ENCODE results near the gene KCNK6.

KCNK6 gene

DNA sequence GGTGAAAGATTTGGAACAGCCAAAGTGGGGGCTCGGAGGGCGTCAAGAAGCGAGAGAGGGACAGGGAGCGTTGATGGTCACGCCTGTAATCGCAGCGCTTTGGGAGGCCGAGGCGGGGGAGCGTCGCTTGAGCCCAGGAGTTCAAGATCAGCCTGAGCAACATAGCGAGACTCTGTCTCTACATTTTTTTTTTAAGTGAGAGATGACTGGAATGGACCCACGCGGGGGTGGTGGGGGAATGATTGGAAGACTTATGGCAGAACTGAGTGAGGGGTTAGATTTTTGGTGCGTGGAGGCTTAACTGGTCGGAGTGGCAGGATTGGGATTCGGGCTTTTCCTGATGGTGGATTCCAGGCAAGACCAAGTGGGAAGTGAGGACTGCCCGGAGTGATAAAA, 55.5 kb downstream of the KCNK6 start:
- H4K8ac ChIP-seq (ENCODE audit: low read length), result peak overlapping the region; percentile 89
- peak overlapping the region; percentile 26 to 95 for H3K18ac ChIP-seq (ENCODE audit: low read depth in 1 of 2, low read length in 2 of 2)
- DNase-seq, result no peak
- no peak overlapping the region for H3K23ac ChIP-seq (ENCODE audit: low read length in 2 of 2)
- H2AFZ ChIP-seq (ENCODE audit: low read depth, low read length), result peak overlapping the region; percentile 54
- no peak overlapping the region for H2BK120ac ChIP-seq (ENCODE audit: low read depth, low read length)
- H3K4me2 ChIP-seq (ENCODE audit: low read length, poor library complexity, severe bottlenecking), result peak overlapping the region; percentile 80
- peak overlapping the region; percentile 8 for H4K91ac ChIP-seq (ENCODE audit: low read length)
- H3K4me1 ChIP-seq (ENCODE audit: control insufficient read depth, insufficient read depth, low read depth, low read length), result peaks cover 9% of the 10 kb centered on the region
- peak overlapping the region; percentile 15 for H2BK15ac ChIP-seq (ENCODE audit: low read depth, poor library complexity, severe bottlenecking)
- WGBS, result 1% methylated on average over 18 of the region's 18 CpGs
- no peak overlapping the region for H2BK5ac ChIP-seq (ENCODE audit: low read depth, low read length, poor library complexity, severe bottlenecking)
- H3K79me1 ChIP-seq (replicated peaks; ENCODE audit: low read length, poor library complexity, severe bottlenecking), result peaks cover 9% of the 10 kb centered on the region
- peak overlapping the region; percentile 87 to 97 for H3K4me3 ChIP-seq (ENCODE audit: insufficient read depth in 1 of 2, low read depth in 1 of 2, low read length in 2 of 2)
- H2BK12ac ChIP-seq (ENCODE audit: low read length in 2 of 2), result no peak overlapping the region
- H3K9ac ChIP-seq (ENCODE audit: low read length), result peak overlapping the region; percentile 99
- H3K9me3 ChIP-seq (ENCODE audit: control insufficient read depth, low read length), result no peaks in the 10 kb centered on the region
- no peak overlapping the region for H2AK5ac ChIP-seq (ENCODE audit: low read length, severe bottlenecking)
- peaks cover 29 to 33% of the 10 kb centered on the region in 2 experiments for H3K36me3 ChIP-seq (ENCODE audit: control insufficient read depth in 1 of 2, insufficient read depth in 2 of 2, low read depth in 1 of 2, low read length in 2 of 2)
- peaks cover 3 to 17% of the 10 kb centered on the region in 2 experiments for H3K27me3 ChIP-seq (ENCODE audit: control insufficient read depth in 1 of 2, insufficient read depth in 1 of 2, low read length in 2 of 2)
- peak overlapping the region; percentile 91 for H3K27ac ChIP-seq (ENCODE audit: low read length, poor library complexity, severe bottlenecking)
- peak overlapping the region; percentile 6 to 96 for H3K4ac ChIP-seq (ENCODE audit: low read depth in 1 of 2, low read length in 2 of 2)
- H3K14ac ChIP-seq (ENCODE audit: low read length in 2 of 2), result peak overlapping the region in 1 of 2 experiments; percentile 45

DNA sequence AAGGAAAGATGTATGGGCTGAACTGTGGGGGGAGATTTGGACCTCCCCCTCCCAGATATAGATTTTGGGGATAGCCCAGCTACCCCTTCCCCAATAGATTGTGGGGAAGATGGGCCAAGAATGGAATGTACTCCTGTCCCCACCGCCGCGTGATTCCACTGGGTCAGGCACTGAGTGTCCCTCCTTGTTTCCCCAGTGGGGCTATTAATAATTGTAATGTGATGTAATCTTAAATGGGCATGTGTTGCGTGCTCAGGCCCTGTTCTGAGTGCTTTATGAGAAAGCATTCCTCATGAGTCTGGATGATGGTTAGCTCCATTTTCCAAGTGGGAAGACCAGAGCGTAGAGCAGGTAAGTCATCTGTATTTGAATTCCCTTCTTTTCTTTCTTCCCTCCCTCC, 56.1 kb downstream of the KCNK6 start:
- Histone ChIP-seq H4K91ac (ENCODE audit: low read length) (no peak overlapping the region), H2AK5ac (ENCODE audit: low read length, severe bottlenecking) (peak overlapping the region; percentile 21), H3K36me3 (ENCODE audit: control insufficient read depth in 1 of 2, insufficient read depth in 2 of 2, low read depth in 1 of 2, low read length in 2 of 2) (peaks cover 36 to 40% of the 10 kb centered on the region in 2 experiments), H3K9ac (ENCODE audit: low read length) (peak overlapping the region; percentile 99), H3K4me2 (ENCODE audit: low read length, poor library complexity, severe bottlenecking) (peak overlapping the region; percentile 80), H2AFZ (ENCODE audit: low read depth, low read length) (no peak overlapping the region), H3K18ac (ENCODE audit: low read depth in 1 of 2, low read length in 2 of 2) (peak overlapping the region in 1 of 2 experiments; percentile 21), H4K8ac (ENCODE audit: low read length) (no peak overlapping the region), H3K4ac (ENCODE audit: low read depth in 1 of 2, low read length in 2 of 2) (peak overlapping the region in 1 of 2 experiments; percentile 20), H2BK15ac (ENCODE audit: low read depth, poor library complexity, severe bottlenecking) (no peak overlapping the region), H3K27me3 (ENCODE audit: control insufficient read depth in 1 of 2, insufficient read depth in 1 of 2, low read length in 2 of 2) (peaks cover 0 to 10% of the 10 kb centered on the region in 2 experiments), H3K23ac (ENCODE audit: low read length in 2 of 2) (no peak overlapping the region), H3K14ac (ENCODE audit: low read length in 2 of 2) (no peak overlapping the region), H2BK5ac (ENCODE audit: low read depth, low read length, poor library complexity, severe bottlenecking) (no peak overlapping the region), H2BK120ac (ENCODE audit: low read depth, low read length) (no peak overlapping the region), H3K9me3 (ENCODE audit: control insufficient read depth, low read length) (no peaks in the 10 kb centered on the region), H3K79me1 (replicated peaks; ENCODE audit: low read length, poor library complexity, severe bottlenecking) (peaks cover 12% of the 10 kb centered on the region), H2BK12ac (ENCODE audit: low read length in 2 of 2) (peak overlapping the region in 1 of 2 experiments; percentile 48), H3K4me3 (ENCODE audit: insufficient read depth in 1 of 2, low read depth in 1 of 2, low read length in 2 of 2) (peak overlapping the region in 1 of 2 experiments; percentile 97), H3K4me1 (ENCODE audit: control insufficient read depth, insufficient read depth, low read depth, low read length) (peaks cover 9% of the 10 kb centered on the region), H3K27ac (ENCODE audit: low read length, poor library complexity, severe bottlenecking) (peak overlapping the region; percentile 91)
- 63% methylated on average over 5 of the region's 5 CpGs for WGBS
- peak; percentile 73 for DNase-seq

DNA sequence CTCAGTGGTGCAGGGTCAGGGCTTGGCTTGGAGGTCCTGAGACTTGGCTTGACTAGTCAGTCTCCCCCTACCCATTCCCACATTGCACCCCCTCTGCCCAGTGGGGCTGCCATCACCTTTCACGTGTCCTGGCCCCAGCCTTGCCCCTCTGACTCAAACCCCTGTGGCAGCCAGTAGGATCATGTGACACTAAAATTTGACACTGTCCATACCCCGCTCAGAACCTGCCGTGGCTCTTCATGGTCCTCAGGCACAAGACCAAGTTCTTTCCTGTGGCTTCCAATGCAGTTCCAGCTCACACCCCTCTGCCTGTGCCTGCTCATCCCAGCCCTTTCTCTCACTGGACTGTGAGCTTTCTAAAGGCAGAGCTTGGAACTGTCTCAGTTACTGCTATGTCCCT, 56.9 kb downstream of the KCNK6 start:
- no peak overlapping the region for H3K18ac ChIP-seq (ENCODE audit: low read depth in 1 of 2, low read length in 2 of 2)
- H3K36me3 ChIP-seq (ENCODE audit: control insufficient read depth in 1 of 2, insufficient read depth in 2 of 2, low read depth in 1 of 2, low read length in 2 of 2), result peaks cover 44 to 48% of the 10 kb centered on the region in 2 experiments
- H3K27ac ChIP-seq (ENCODE audit: low read length, poor library complexity, severe bottlenecking), result no peak overlapping the region
- peak overlapping the region in 1 of 2 experiments; percentile 48 for H3K23ac ChIP-seq (ENCODE audit: low read length in 2 of 2)
- 87% methylated on average over 3 of the region's 3 CpGs for WGBS
- DNase-seq, result no peak
- no peak overlapping the region for H4K8ac ChIP-seq (ENCODE audit: low read length)
- H3K14ac ChIP-seq (ENCODE audit: low read length in 2 of 2), result no peak overlapping the region
- H2AFZ ChIP-seq (ENCODE audit: low read depth, low read length), result no peak overlapping the region
- no peak overlapping the region for H2BK120ac ChIP-seq (ENCODE audit: low read depth, low read length)
- H3K4me2 ChIP-seq (ENCODE audit: low read length, poor library complexity, severe bottlenecking), result no peak overlapping the region
- H2BK5ac ChIP-seq (ENCODE audit: low read depth, low read length, poor library complexity, severe bottlenecking), result no peak overlapping the region
- peaks cover 0 to 5% of the 10 kb centered on the region in 2 experiments for H3K27me3 ChIP-seq (ENCODE audit: control insufficient read depth in 1 of 2, insufficient read depth in 1 of 2, low read length in 2 of 2)
- peak overlapping the region; percentile 99 for H3K9ac ChIP-seq (ENCODE audit: low read length)
- no peak overlapping the region for H2AK5ac ChIP-seq (ENCODE audit: low read length, severe bottlenecking)
- peak overlapping the region in 1 of 2 experiments; percentile 97 for H3K4me3 ChIP-seq (ENCODE audit: insufficient read depth in 1 of 2, low read depth in 1 of 2, low read length in 2 of 2)
- H4K91ac ChIP-seq (ENCODE audit: low read length), result no peak overlapping the region
- no peak overlapping the region for H3K4ac ChIP-seq (ENCODE audit: low read depth in 1 of 2, low read length in 2 of 2)
- H3K79me1 ChIP-seq (replicated peaks; ENCODE audit: low read length, poor library complexity, severe bottlenecking), result peaks cover 20% of the 10 kb centered on the region
- no peaks in the 10 kb centered on the region for H3K9me3 ChIP-seq (ENCODE audit: control insufficient read depth, low read length)
- H2BK12ac ChIP-seq (ENCODE audit: low read length in 2 of 2), result no peak overlapping the region
- H3K4me1 ChIP-seq (ENCODE audit: control insufficient read depth, insufficient read depth, low read depth, low read length), result peaks cover 9% of the 10 kb centered on the region
- H2BK15ac ChIP-seq (ENCODE audit: low read depth, poor library complexity, severe bottlenecking), result no peak overlapping the region

DNA sequence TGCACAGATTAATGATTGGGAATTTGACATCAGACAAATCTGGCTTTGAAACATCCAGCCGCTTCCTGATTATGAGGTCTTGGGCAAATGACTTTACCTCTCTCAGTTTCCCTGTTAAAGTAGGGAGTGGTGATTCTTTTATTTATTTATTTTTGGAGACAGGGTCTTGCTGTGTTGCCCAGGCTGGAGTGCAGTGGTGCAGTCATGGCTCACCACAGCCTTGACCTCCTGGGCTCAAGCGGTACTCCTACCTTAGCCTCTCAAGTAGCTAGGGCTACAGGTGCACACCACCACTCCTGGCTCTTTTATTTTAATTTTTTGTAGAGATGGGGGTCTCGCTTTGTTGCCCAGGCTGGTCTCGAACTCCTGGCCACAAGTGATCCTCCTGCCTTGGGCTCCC, 57.4 kb downstream of the KCNK6 start:
- peaks cover 49 to 53% of the 10 kb centered on the region in 2 experiments for H3K36me3 ChIP-seq (ENCODE audit: control insufficient read depth in 1 of 2, insufficient read depth in 2 of 2, low read depth in 1 of 2, low read length in 2 of 2)
- 97% methylated on average over 4 of the region's 4 CpGs for WGBS

More for the DNA sequence above, 57.4 kb downstream of the KCNK6 start:
- Histone ChIP-seq H3K4ac (ENCODE audit: low read depth in 1 of 2, low read length in 2 of 2) (no peak overlapping the region), H2BK15ac (ENCODE audit: low read depth, poor library complexity, severe bottlenecking) (no peak overlapping the region), H2AK5ac (ENCODE audit: low read length, severe bottlenecking) (no peak overlapping the region), H2BK12ac (ENCODE audit: low read length in 2 of 2) (no peak overlapping the region), H3K18ac (ENCODE audit: low read depth in 1 of 2, low read length in 2 of 2) (no peak overlapping the region), H3K9me3 (ENCODE audit: control insufficient read depth, low read length) (no peaks in the 10 kb centered on the region), H3K14ac (ENCODE audit: low read length in 2 of 2) (no peak overlapping the region), H4K8ac (ENCODE audit: low read length) (no peak overlapping the region), H2BK5ac (ENCODE audit: low read depth, low read length, poor library complexity, severe bottlenecking) (no peak overlapping the region), H3K27ac (ENCODE audit: low read length, poor library complexity, severe bottlenecking) (no peak overlapping the region), H3K23ac (ENCODE audit: low read length in 2 of 2) (no peak overlapping the region), H3K4me3 (ENCODE audit: insufficient read depth in 1 of 2, low read depth in 1 of 2, low read length in 2 of 2) (peak overlapping the region in 1 of 2 experiments; percentile 97), H3K27me3 (ENCODE audit: control insufficient read depth in 1 of 2, insufficient read depth in 1 of 2, low read length in 2 of 2) (peaks cover 0 to under 1% of the 10 kb centered on the region in 2 experiments), H2BK120ac (ENCODE audit: low read depth, low read length) (no peak overlapping the region), H3K79me1 (replicated peaks; ENCODE audit: low read length, poor library complexity, severe bottlenecking) (peaks cover 24% of the 10 kb centered on the region), H3K4me2 (ENCODE audit: low read length, poor library complexity, severe bottlenecking) (no peak overlapping the region), H4K91ac (ENCODE audit: low read length) (no peak overlapping the region), H3K4me1 (ENCODE audit: control insufficient read depth, insufficient read depth, low read depth, low read length) (peaks cover 9% of the 10 kb centered on the region), H2AFZ (ENCODE audit: low read depth, low read length) (no peak overlapping the region), H3K9ac (ENCODE audit: low read length) (peak overlapping the region; percentile 99)
- DNase-seq, result no peak

Data from mesenchymal stem cell (in vitro differentiated cells and primary cell).